GM21423 (cell line): ENCODE results near the gene ACR.
"Not testable (repeated sequence)": the region's sequence is repeated elsewhere in the genome, so short reads cannot be mapped to it uniquely, and the experiment has no call there.

ENCODE experiments used
- ATAC-seq: cut with Tn5 transposase; IDR thresholded peaks from one replicate; pipeline ENCODE4 v1.9.1; 2021; ENCODE audit warnings: mild to moderate bottlenecking, moderate library complexity; ENCODE audit not compliant: unreplicated experiment

ACR gene

DNA sequence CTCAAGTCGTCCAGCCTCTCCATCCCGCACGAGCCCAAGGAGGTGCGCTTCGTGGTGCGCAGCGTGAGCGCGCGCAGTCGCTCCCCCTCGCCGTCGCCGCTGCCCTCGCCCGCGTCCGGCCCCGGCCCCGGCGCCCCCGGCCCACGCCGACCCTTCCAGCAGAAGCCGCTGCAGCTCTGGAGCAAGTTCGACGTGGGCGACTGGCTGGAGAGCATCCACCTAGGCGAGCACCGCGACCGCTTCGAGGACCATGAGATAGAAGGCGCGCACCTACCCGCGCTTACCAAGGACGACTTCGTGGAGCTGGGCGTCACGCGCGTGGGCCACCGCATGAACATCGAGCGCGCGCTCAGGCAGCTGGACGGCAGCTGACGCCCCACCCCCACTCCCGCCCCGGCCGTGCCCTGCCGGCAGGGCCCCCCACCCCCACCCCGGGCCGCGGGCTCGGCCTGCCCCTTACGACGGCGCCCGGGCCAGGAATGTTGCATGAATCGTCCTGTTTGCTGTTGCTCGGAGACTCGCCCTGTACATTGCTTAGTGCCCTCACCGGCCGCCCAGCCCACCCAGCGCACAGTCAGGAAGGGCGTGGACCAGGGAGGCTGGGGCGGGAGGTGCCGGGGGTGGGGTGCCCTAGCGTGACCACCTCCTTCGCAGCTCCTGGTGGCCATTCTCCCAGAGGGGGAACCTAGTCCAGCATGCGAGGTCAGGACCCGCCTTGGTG lies 6.9 kb upstream of the ACR start:
- ATAC-seq: no peak

DNA sequence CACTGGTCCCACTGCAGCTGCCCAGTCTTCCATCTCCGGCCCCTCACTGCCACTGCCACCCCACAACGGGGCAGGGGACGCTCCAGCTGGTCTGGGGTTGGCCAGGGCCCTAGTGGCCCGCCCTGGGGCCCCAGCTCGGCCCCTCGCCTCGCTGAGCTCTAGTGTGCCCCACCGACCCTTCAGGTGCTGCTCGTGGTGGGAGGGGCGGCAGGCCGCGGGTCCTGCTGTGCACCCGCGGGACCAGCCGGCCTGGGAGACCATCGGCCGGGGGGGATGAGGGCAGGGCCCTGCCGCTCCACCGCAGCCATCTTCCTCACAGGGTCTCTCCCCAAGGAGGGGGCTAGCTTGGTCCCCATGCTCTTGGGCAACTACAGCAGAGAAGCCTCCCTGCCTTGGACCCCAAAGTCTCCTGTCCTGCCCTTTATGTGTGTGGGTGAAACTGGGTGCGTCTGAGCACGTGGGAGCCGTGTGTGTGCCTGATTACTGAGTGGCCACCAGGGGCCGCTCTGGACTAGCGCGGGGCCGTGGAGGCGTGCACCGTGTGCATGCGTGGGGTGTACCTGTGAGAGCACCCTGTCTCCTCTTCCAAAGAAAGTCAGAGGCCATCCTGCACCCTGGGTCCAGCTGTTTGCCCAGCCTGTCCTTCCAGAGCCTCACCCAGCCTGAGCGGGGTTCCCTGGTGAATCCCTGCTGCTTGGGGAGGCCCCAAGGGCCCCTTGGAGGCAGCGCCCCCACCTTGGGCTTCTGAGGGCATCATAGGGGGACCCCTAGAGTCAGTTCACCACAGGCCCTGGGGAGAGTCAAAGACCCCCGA lies 6.0 kb upstream of the ACR start:
- ATAC-seq: no peak

DNA sequence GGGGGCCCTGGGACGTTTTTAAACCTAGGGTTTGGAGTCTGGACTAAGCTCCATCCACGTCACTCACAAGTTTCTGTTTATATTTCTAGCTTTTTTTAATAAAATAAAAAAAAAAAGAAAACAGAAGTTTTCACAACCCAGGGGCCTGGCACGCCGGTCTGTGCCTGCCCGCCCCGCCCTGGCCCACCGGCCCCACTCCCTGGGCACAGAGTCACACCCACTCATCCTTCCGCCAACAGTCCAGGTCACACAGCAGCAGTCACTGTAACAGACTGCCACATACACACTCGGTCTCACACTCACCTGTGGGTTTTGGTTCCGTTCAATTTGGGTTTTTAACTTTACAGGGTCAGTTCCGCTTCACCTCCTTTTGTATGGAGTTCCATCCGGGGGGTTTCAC lies 5.3 kb upstream of the ACR start:
- ATAC-seq: no peak

DNA sequence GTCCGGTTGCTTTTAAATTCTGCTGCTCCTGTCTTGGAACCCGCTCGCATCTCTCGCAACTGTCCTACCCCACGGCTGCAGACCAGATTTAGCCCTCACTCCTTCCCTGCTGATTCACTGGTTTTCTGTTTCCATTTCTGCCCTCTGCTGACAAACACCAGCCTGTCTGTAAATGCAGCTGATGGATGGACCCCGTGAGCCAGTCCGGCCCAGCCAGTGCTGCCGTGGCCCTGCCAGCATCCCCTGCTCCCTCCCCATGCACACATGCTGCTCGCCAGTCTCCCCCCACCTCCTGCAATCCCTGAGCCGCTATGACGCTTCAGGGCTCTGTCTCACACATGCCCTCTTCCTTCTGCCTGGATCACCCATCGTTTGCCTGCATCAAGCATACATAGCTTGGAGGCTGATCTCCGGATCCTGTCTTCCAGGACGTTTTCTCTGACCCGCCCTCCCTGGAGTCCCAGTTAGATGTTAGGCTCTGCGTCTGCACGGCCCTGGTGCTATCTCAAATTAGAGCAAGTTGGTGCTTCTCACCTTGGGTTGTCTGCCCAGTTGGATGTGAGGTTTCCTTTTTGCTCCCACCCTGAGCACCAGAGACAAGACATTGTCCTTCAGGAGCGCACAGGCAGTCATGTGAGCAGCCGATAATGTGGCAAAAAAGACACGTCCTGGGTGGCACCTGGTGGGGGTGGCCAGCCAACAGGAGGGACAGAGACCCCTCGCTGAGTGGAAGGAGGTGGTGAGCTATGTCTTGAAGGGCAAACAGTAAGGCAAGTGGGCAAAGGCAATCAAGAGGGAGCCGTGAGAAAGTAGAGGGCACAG lies 4.3 kb upstream of the ACR start:
- no peak for ATAC-seq

DNA sequence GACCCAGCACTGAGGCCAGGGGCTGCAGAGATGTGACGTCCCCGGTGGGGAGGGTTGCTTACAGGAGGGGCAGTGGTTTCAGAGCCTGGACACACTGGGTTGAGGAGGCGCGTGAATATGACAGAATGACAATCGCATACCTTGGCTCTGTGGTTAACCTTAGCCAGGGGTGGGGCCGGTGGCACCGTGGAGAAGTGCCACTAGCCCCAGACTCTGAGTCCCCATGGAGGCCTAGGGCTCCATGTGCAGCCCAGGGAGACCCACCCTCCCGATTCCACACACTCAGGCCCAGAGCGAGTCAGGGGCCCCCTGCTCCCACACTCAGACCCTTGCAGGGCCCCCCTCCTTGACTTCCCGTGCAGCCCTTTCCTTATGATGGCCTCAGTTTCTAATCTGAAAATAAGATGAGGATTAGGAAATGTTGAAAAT lies 3.6 kb upstream of the ACR start:
- no peak for ATAC-seq

DNA sequence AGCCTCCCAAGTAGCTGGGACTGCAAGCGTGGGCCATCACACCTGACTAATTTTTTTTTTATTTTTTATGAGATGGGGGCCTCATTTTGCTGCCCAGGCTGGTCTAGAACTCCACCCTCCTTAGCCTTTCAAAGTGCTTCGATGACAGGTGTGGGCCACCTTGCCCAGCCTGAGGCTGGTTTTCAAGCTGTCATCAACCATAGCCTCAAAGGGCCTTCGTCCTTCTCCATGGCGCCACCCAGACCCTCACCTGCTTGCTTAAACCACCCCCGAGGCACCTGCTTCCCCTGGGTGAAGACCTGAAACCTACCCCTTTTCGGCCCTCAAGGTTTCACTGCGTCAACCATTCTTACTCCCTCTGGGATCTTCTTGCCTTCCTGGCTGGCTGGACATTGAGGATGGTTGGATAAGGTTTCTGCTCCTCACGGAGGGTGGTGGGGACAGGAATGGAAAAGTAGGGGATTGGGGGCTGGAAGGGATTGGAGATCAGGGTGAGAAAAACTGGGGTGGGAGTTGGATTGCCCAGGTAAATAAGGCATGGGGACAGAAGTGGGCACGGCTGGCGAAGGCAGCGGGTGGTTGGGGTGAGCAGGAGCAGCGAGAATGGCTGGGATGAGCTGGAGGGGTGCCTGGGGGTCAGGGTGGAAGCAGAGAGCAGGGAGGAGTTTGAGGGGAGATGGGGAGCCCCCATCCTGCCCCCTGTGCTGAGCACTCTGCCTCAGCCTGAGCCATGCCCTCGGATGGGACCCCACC lies 2.8 kb upstream of the ACR start:
- ATAC-seq: no peak

DNA sequence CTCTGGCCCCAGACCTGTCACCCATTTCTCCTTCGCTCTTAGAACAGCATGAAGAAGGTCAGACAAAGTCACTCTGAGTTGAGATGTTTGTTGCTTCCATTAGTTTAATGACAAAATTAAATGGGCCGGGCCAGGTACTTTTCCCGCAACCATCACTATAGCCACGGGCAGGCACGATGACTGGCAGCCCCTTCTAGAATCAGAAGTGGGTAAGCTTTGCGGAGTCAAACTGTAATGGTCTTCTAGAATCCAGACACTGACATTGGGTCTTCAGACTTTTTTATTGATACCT lies 2.3 kb upstream of the ACR start:
- no peak for ATAC-seq

DNA sequence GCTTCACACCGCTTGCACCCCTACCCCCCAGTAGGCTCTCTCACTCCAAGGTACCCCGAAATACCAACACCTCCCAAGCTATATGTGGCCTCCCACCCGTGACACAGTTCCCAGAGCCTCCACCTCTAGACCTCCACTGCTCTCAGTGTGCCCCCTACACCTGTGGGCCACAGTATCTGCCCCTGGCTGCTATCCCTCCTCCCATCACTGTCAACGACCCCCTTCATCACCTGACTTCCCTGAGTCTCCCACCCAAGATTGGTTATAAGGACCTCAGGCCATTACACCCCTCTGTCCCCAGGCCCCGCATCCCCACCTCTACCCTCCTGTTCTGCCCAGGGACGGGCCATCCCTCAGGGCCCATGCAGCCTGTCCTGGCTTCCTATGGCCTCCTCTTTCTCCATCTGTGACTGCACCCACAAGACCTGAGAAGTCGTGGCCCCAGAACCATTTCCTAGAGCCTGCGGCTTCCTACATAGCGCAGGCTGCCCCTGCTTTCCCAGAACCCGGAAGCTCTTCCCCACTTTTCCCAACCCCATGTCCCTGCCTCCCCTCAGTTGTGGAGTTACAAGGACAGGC lies 734 bp downstream of the ACR start:
- no peak for ATAC-seq

DNA sequence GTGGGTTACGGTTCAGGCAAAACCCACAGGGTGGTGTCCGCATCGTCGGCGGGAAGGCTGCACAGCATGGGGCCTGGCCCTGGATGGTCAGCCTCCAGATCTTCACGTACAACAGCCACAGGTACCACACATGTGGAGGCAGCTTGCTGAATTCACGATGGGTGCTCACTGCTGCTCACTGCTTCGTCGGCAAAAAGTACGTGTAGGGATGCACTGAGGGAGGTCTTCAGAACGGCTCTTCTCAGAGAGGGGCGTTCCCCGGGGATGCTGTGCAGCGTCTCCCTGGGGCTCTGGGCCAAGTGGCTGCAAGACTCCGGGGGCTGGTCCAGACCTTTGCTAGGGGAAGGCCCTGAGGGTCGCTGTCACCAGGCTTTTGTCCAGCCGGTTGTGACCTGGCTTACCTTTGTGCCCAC lies 1.3 kb downstream of the ACR start:
- ATAC-seq: no peak

DNA sequence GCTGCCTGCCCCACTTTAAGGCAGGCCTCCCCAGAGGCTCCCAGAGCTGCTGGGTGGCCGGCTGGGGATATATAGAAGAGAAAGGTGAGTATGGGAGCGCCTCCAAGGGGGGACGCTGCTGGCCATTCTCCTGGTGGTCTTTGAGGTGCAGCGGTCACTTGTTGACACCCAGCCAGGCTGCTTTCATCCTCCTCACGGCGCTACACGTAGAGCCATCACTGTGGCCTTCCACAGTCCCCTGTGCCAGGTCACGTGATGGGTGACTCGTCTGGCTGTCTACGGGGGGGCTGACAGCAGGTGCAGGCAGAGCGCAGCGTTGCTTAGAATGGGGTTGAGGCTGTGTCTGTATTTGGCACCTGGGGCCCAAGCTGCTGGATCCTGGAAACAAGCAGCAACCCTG lies 1.9 kb downstream of the ACR start:
- no peak for ATAC-seq

DNA sequence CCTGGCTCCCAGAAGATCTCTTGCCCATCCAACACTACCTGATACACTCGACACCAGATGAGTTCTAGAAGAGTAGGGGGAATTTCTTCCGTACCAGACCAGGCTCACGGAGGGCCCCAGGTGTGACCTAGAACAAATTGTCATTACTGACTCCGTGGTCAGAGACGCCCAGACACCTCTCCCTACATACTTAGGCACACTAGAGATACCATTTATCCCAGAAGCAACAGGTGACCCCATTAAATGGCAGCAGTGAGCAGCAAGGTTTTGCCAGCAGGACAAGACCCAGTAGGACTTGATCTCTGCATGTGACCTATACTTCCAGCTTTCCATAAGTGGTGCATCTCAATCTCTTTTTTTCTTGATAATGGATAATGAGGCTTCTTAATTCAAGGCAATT lies 2.7 kb downstream of the ACR start:
- ATAC-seq: not testable (repeated sequence)

DNA sequence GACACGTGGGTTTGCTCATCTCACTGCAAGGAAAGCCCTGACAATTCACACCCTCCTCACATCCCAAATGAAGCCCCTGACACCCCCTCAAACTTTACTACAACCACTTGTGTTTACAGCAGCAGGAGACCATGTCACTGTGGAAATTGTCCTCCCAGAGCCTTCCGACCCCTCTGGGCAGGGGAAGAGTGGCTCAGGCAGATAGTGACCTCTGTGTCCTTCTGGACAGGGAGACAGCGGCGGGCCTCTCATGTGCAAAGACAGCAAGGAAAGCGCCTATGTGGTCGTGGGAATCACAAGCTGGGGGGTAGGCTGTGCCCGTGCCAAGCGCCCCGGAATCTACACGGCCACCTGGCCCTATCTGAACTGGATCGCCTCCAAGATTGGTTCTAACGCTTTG lies 6.4 kb downstream of the ACR start:
- not testable (repeated sequence) for ATAC-seq

DNA sequence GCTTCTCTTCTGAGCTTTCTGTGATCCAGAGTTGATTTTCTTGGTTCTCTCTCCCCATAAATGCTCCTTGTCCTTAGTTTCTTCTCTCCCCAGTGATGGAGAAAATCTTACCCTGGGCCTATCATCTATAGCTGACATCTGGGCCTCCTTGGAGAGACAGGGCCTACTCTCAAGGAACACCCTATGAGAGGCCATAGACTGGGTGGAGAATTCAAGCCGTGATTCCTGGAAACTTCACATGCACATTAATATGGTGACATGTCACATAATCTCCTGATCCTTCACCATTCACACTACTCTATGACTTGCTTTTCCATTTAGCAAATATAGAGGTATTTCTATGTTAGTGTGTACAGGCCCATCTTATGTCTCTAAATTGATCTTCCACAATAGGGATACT lies 9.5 kb downstream of the ACR start:
- not testable (repeated sequence) for ATAC-seq

DNA sequence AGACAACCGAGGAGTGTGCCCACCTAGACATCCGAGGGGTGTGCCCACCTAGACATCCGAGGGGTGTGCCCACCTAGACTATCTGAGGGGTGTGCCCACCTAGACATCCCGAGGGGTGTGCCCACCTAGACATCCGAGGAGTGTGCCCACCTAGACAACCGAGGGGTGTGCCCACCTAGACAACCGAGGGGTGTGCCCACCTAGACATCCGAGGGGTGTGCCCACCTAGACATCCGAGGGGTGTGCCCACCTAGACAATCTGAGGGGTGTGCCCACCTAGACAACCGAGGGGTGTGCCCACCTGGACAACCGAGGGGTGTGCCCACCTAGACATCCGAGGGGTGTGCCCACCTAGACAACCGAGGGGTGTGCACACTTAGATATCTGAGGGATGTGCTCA lies 10.6 kb downstream of the ACR start:
- not testable (repeated sequence) for ATAC-seq

DNA sequence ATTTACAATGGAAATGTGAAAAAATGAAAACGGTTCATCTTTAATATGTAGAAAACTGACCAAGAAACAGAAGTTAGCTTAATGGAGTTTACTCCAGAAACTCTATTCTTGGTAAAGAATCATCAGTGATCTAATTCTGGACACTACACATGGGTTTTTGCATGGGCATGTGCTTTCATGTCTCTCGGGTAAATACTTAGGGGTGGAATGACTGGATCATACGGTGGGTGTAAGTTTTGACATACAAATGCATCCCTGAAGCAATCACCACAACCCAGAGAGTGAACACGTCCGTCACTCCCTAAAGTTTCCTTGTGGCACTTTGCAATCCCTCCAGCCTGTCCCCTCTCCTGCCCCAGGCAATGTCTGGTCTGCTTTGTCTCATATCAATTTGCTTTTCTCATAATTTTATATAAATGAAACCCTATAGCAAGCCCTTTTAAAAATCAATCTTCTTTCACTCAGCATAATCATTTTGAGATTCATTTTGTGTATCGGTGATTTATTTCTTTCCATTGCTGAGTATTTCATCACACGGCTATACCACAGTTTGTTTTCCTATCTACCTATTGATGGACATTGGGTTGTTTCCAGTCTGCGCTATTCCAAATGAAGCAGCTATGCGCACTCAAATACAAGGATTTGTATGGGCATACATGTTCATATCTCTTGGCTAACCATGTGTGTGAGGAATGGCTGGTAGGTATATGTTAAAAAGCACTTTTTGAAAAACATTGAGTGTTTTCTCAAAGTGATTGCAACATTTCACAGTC lies 11.5 kb downstream of the ACR start:
- not testable (repeated sequence) for ATAC-seq

DNA sequence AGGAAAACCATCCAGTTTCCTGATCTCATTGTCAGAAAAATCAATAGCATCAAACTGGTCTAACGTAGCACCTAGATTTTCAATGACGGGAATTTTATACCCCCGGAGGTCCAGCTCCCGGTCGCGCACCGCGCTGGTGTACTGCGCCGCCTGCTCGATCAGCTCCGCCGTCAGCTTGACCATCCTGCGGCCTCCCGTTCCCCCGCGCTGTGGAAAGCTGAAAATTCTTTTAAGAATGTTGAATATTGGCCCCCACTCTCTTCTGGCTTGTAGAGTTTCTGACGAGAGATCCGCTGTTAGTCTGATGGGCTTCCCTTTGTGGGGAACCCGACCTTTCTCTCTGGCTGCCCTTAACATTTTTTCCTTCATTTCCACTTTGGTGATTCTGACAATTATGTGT lies 17.2 kb downstream of the ACR start:
- ATAC-seq: not testable (repeated sequence)

DNA sequence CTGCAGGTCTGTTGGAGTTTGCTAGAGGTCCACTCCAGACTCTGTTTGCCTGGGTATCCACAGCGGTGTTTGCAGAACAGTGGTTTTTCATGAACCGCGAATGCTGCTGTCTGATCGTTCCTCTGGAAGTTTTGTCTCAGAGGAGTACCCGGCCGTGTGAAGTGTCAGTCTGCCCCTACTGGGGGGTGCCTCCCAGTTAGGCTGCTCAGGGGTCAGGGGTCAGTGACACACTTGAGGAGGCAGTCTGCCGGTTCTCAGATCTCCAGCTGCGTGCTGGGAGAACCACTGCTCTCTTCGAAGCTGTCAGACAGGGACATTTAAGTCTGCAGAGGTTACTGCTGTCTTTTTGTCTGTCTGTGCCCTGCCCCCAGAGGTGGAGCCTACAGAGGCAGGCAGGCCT lies 18.4 kb downstream of the ACR start:
- ATAC-seq: not testable (repeated sequence)

DNA sequence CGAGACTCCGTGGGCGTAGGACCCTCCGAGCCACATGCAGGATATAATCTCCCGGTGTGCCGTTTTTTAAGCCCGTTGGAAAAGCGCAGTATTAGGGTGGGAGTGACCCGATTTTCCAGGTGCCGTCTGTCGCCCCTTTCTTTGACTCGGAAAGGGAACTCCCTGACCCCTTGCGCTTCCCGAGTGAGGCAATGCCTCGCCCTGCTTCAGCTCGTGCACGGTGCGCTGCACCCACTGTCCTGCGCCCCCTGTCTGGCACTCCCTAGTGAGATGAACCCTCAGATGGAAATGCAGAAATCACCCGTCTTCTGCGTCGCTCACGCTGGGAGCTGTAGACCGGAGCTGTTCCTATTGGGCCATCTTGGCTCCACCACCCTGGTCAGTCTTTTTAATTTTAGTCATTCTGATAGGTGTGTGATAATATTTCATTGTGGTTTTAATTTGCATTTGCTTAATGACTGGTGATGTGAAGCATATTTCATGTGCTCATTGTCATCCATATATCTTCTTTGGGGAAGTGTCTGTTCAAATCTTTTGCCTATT lies 19.0 kb downstream of the ACR start:
- not testable (repeated sequence) for ATAC-seq

DNA sequence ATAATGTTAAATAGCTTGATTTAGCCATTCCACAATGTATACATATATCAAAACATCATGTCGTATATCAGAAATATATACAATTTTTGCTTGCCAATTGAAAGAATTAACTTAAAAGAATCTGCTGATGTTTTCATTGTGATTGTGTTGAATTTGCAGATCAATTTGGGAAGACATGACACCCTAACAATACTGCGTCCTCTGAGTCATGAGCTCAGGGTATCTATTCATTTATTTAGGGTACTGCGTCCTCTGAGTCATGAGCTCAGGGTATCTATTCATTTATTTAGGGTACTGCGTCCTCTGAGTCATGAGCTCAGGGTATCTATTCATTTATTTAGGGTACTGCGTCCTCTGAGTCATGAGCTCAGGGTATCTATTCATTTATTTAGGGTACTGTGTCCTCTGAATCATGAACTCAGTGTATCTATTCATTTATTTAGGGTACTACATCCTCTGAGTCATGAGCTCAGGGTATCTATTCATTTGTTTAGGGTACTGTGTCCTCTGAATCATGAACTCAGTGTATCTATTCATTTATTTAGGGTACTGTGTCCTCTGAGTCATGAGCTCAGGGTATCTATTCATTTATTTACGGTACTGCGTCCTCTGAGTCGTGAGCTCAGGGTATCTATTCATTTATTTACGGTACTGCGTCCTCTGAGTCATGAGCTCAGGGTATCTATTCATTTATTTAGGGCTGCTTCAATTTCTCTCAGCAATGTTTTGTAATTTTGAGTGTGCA lies 21.8 kb downstream of the ACR start:
- not testable (repeated sequence) for ATAC-seq
